Measurements from ENCODE around the gene RNF20.
A peak's percentile ranks its signal among the peaks of the same experiment; 100 is the strongest.
"Not testable (repeated sequence)": the region's sequence is repeated elsewhere in the genome, so short reads cannot be mapped to it uniquely, and the experiment has no call there.

The RNF20 gene

DNA sequence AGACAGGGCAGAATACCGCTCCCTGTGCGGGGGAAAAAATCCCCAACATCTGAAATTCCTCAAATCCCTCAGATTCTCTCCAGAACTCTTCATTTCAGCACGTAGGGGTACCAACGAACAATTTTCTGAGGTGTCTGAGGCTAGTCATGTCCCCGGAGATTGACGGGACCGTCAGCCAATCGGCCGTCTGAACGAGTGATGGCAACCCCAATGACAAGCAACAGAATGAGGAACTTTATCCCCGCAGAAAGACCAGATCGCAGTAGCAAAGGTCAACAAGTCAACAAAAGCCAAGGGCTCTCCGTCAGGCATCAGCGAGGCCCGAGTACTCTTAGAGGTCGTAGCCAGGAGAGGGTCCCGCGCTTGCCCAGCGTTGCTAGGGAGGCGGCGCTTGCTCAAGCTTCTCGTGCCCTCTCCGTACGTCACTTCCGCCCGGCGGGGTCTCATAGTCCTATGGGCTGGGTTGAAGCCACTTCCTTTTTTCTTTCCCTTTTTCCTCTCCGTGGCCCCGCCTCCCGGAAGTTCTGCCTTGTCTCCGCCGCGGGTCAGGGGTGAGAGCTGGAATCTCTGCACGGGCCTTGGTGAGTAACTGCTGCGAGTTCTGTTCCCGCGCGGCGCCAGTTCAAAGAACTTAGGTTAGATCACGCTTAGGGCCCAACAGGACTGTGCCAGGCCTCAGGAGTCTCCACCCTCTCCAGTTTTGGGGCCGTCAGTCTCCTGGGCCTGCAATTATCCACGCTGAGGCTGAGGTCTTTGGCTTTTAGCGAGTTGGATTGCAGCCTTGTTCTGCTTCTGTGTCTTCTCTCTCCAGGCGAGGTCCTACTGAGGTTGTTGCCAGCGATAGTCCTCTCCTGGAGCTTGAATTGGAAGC, at the start of gene RNF20:
RNF20 (plus strand) TSS at position 520 of the 871 bp plus-strand sequence. CDS start 1,571 bp downstream, outside the sequence.
- peak; percentile 84 for FAIRE-seq

GRCh38 chr9:101484046-101484445, 49.6 kb upstream of the RNF20 start:
- FAIRE-seq = no peak

- FAIRE-seq = no peak
Measured at GRCh38 chr9:101485924-101486692, 47.5 kb upstream of the RNF20 start.

- FAIRE-seq = no peak
Measured at GRCh38 chr9:101486693-101487442, 46.8 kb upstream of the RNF20 start.

DNA sequence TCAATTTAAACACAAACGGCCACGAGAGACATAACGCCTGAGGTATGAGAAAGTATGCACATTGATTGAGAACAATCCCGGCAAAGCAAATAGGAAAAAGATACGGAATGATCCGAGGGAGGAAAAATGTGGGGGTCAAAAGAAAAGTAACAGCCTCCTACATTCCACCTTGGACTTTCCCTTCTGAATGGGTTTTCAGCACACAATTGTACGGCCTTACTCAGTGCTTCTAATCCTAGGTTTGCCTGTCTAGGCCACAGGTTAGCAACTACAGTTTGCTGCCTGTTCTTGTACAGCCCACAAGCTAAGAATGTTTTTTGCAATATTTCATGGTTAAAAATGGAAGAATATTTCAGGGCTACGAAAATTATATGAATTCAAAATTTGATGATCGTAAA, 46.2 kb upstream of the RNF20 start:
- no peak for FAIRE-seq

GRCh38 chr9:101495810-101496209, 37.8 kb upstream of the RNF20 start:
- FAIRE-seq = no peak

- no peak for FAIRE-seq
Measured at GRCh38 chr9:101498323-101498722, 35.3 kb upstream of the RNF20 start.

GRCh38 chr9:101504188-101504587, 29.5 kb upstream of the RNF20 start:
- no peak for FAIRE-seq

- FAIRE-seq = no peak
Measured at GRCh38 chr9:101508211-101508610, 25.4 kb upstream of the RNF20 start.

- FAIRE-seq = no peak
Measured at GRCh38 chr9:101509572-101509971, 24.1 kb upstream of the RNF20 start.

DNA sequence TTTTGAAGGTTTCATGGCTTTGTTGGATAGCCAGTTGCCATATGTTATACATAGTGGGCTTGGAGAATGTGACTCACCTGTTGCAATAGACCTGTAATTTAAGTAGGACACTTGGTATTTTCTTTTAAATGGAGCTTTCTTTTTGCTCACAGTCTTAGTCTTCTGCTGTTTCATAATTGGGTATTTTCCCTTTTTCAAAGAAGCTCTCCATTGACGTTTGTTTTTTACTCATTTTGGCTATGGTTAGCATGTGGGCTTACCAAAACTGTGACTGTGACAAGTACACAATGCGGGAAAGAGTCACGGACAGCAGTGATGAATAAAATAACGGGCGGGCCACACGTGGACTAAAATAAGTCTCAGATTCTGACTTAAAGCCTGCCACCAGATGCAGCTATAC, 23.2 kb upstream of the RNF20 start:
- no peak for FAIRE-seq

DNA sequence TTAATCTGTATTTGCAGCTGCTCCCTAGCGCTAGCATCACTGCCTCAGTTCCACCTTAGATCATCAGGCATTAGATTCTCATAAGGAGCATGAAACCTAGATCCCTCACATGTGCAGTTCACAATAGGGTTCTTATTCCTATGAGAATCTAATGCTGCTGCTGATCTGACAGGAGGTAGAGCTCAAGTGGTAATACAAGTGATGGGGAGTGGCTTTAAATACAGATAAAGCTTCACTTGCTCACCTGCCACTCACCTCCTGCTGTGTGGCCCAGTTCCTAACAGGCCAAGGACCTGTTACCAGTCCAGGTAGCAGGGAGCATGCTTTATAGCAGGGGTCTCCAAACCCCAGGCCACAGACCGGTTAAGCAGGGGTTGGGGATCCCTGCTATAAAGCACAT, 22.6 kb upstream of the RNF20 start:
- no peak for FAIRE-seq

DNA sequence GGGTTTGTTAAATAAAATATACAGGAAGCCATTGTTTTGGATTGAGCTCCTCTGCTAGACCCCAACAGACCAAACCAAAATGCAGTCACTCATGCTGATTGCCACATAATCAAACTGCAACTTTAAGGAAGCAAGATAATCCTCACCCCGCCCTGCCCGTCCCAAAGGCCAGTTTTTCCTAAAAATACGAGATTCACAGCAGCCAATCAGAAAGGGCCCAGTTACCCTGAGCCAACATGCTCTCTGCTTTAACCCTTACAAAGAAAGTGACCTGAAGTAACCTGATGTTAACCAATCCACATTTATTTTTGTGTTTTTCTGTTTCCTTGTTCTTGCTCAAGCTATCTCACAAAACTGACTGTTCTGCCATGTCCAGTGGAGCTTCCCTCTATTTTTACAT, 21.5 kb upstream of the RNF20 start:
- no peak for FAIRE-seq

- no peak for FAIRE-seq
Measured at GRCh38 chr9:101513351-101513750, 20.3 kb upstream of the RNF20 start.

GRCh38 chr9:101514071-101514470, 19.6 kb upstream of the RNF20 start:
- no peak for FAIRE-seq

- no peak for FAIRE-seq
Measured at GRCh38 chr9:101516655-101517054, 17.0 kb upstream of the RNF20 start.

- not testable (repeated sequence) for FAIRE-seq
Measured at GRCh38 chr9:101518489-101518888, 15.2 kb upstream of the RNF20 start.

GRCh38 chr9:101524371-101524770, 9.3 kb upstream of the RNF20 start:
- no peak for FAIRE-seq

DNA sequence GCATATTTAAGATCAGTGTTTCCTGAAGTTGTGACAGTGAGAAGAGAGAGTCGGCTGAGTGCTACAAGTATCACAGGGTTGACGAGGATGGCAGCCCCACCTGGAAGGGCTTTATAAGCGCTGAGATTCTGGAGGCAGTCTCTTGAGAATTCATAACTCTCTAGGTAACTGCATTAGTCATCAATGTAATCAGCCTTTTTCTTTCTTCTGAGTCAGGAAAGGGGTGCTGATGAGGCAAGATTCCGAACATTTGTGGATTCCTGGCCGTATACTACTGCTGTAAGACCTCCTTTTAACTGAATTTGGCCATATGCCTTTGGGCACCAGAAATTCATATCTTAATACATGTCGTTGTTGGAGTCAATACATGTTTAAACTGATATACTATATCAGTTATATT, 6.6 kb upstream of the RNF20 start:
- FAIRE-seq = no peak

DNA sequence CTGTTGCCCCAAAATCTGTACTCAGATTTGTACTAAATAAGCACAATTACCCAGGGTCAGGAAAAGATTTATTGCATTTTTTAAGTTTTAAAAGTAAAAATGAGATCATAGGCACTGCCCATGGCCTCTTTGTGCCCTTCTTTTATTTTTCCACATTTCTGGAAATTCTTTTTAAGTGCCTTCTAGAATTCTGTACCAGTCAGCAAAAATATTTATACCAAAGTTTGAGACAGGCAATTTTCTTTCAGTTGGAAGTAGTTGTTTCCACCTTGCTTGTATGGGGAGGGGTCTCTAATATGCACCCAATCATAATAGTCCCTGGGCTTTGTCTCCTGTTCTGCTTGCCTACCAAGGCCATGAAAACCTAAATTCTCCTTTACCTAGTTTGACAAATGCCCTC, 5.6 kb upstream of the RNF20 start:
- FAIRE-seq = no peak

GRCh38 chr9:101530076-101530711, 3.5 kb upstream of the RNF20 start:
- FAIRE-seq = peak; percentile 85

- FAIRE-seq = no peak
Measured at GRCh38 chr9:101536351-101536750, 2.7 kb downstream of the RNF20 start.

- no peak for FAIRE-seq
Measured at GRCh38 chr9:101536938-101537337, 3.3 kb downstream of the RNF20 start.
